Fibroblast of skin of left biceps (primary cell): ENCODE results near the gene NEUROG1.

Experiments
- DNase-seq, 2 experiments: peaks; one replicate each; pipeline ENCODE4 v3.0.0-alpha.2; 2013; ENCODE audit warnings: low read depth in 2 of 2

NEUROG1 gene

GRCh38 chr5:135535820-135536801 lies at the start of gene NEUROG1:
TSS of gene NEUROG1 (minus strand) at chr5:135535964. CDS start at chr5:135535690, 274 bp downstream.
- DNase-seq, result no peak

GRCh38 chr5:135584918-135585317 lies 49.2 kb upstream of the NEUROG1 start:
- no peak for DNase-seq

- DNase-seq, result no peak
These were observed 48.5 kb upstream of the NEUROG1 start for GRCh38 chr5:135584276-135584675.

- no peak for DNase-seq
These were observed 46.5 kb upstream of the NEUROG1 start for GRCh38 chr5:135582099-135582781.

GRCh38 chr5:135578685-135579341 lies 43.0 kb upstream of the NEUROG1 start, which contains the start of gene CXCL14:
TSS of gene CXCL14 (minus strand) at chr5:135578991. CDS start at chr5:135578778, 213 bp downstream.
- peak; percentile 48 to 49 for DNase-seq

- DNase-seq, result no peak
These were observed 42.5 kb upstream of the NEUROG1 start for GRCh38 chr5:135578305-135578684.

GRCh38 chr5:135577421-135577820 lies 41.7 kb upstream of the NEUROG1 start:
- no peak for DNase-seq

GRCh38 chr5:135576075-135576599 lies 40.4 kb upstream of the NEUROG1 start:
- no peak for DNase-seq

- DNase-seq, result no peak
These were observed 38.7 kb upstream of the NEUROG1 start for GRCh38 chr5:135574493-135574892.

GRCh38 chr5:135571902-135572301 lies 36.1 kb upstream of the NEUROG1 start:
- no peak for DNase-seq

- DNase-seq, result no peak
These were observed 35.4 kb upstream of the NEUROG1 start for GRCh38 chr5:135571066-135571609.

- DNase-seq, result no peak
These were observed 34.6 kb upstream of the NEUROG1 start for GRCh38 chr5:135570453-135570764.

- DNase-seq, result no peak
These were observed 34.1 kb upstream of the NEUROG1 start for GRCh38 chr5:135569755-135570452.

GRCh38 chr5:135568923-135569360 lies 33.2 kb upstream of the NEUROG1 start:
- no peak for DNase-seq

GRCh38 chr5:135568246-135568645 lies 32.5 kb upstream of the NEUROG1 start:
- DNase-seq, result no peak

- no peak for DNase-seq
These were observed 31.9 kb upstream of the NEUROG1 start for GRCh38 chr5:135567661-135568060.

- DNase-seq, result no peak
These were observed 30.9 kb upstream of the NEUROG1 start for GRCh38 chr5:135566422-135567400.

GRCh38 chr5:135565725-135566421 lies 30.1 kb upstream of the NEUROG1 start:
- no peak for DNase-seq

GRCh38 chr5:135565266-135565665 lies 29.5 kb upstream of the NEUROG1 start:
- peak; percentile 21 to 32 for DNase-seq
